GM12864 (cell line): ENCODE measurements around the gene RFX6.

Experiments
- DNase-seq: peaks from one replicate; pipeline ENCODE4 v3.0.0-alpha.2; 2011; ENCODE audit warnings: low read depth
- H3K4me3 ChIP-seq: 2 replicates; pipeline ENCODE4 v1.5.1; 2011; ENCODE audit warnings: mild to moderate bottlenecking, low read depth, low read length, control low read depth
- CTCF ChIP-seq: IDR thresholded peaks from 2 replicates; pipeline ENCODE4 v1.5.1; 2011; ENCODE audit warnings: low read depth, mild to moderate bottlenecking, moderate library complexity, low read length, control low read depth, inconsistent platforms; ENCODE audit errors: missing control alignments

Gene RFX6

DNA sequence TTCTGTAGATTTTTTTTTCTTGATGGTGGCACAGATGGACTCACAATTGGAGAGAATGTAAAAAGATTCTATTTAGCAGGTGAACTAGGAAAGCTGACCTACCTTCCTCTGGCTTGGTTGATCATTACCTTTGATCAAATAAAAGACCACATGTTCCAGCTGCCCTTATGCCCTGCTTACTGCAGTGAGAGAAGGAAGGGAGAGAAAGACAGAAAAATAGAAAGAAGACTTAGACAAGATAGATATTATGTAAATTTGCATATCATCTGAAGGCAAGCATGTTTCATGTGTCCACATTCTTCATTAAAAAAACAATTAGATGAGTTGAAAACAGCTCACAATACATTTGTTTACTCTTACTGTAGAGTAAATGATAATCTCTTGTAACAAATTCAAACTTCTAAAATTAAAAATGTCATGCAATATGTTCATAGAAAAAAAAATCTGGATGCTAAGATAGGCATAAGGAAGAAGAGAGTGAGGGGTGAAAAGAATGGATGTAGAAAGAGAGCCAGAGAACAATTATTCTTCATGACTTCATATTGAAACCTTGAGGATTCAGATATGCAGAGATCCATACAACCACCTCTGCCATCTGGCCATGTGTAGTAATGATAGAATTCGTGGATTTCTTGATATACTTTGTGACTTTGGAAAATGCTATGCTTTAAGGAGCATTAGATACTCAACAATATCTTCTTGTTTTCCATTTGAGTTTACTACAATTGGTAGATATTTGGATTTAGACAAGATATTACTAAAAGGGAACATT lies 71.7 kb downstream of the RFX6 start:
- no peak overlapping the region for H3K4me3 ChIP-seq
- no peak for TF ChIP-seq CTCF
- DNase-seq, result no peak

GRCh38 chr6:116949964-116950363 lies 72.9 kb downstream of the RFX6 start:
- no peak for TF ChIP-seq CTCF
- no peak for DNase-seq
- H3K4me3 ChIP-seq, result no peak overlapping the region

DNA sequence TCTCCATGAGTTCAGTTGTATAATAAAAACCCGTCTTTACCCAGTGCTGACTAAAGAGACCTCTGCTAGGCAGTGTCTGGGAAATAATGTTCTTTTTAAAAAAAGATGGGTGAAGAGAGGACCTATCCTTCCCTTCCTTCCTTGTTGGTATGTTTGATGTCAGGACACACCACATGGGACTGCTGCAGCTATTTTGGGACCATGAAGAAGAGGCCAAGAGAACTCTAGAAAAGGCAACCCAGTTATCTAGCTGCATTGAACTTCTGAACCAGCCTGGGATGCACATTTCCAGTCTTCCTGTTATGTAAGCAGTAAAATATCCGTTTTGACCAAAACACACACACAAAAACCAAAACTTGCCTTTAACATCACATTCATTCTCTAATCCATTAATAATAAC lies 77.3 kb downstream of the RFX6 start:
- DNase-seq, result no peak
- no peak overlapping the region for H3K4me3 ChIP-seq
- no peak for TF ChIP-seq CTCF

DNA sequence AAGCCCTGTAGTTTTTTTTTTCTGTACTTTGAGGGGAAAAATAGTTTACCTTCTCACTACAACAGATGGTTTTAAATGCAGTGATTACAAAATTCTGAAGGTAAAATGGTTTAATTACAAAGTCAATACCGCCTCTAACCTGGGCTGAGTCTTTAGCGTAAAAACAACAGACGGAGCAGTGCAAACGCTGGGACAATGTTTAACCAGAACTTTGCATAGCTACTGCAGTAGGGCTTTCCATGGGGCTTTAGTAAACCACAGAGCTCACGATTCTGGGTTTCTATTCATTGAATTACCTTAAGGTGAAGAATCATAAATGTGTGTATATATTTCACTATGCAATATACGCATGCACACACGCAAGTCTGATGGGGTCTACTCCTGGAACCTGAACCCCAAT lies 77.9 kb downstream of the RFX6 start:
- TF ChIP-seq CTCF, result no peak
- no peak overlapping the region for H3K4me3 ChIP-seq
- DNase-seq, result no peak

DNA sequence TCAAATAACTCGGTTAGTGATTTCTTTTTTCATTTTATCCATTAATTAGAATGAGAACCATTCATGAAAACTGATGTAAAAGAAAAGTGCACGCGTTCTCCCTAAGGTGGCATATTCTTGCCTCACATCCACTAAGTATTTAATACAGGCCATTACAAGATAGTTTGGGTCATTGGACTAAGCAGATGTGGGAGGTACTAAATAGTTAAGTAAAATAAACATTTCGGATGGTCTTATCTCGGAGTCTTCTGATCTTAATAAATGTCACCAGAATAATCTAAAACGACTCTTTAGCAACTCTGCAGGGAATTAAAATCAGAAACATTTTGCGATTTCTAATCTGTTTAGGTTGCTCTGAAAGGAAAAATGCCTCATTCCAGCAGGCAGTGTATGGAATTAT lies 78.7 kb downstream of the RFX6 start:
- DNase-seq, result no peak
- H3K4me3 ChIP-seq, result no peak overlapping the region
- TF ChIP-seq CTCF, result no peak

- H3K4me3 ChIP-seq, result no peak overlapping the region
- DNase-seq, result no peak
- no peak for TF ChIP-seq CTCF
These were observed 86.9 kb downstream of the RFX6 start for GRCh38 chr6:116963972-116964371.
